ENCODE measurements around the gene SPINK13. TPM values are rescaled to one million over a fixed set of nuclear protein-coding genes. Genes with fewer than 3 reads are reported as not detected.
"Not testable (repeated sequence)": the region's sequence is repeated elsewhere in the genome, so short reads cannot be mapped to it uniquely, and the experiment has no call there.

The SPINK13 gene
- total and polyA plus RNA-seq, 3 donors from 2014 or later, result 0.50 to 3.0 TPM; not detected in 1

DNA sequence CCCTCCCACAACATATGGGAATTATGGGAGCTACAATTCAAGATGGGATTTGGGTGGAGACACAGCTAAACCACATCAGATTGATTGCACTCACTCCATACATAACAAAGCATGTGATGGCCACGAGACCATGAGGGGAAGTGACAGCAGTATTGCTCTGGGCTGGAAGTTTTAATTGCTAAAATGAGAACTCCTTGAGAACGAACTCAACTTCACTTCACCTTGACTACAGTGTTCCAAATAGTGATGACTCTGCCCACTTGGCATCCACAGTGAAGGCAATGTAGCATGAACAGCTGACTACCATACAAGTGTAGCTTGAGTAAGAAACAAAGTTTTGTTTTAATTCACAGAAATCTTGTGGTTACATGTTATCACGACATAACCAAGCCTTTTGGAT lies 42.9 kb downstream of the SPINK13 start:
- Histone ChIP-seq H3K27ac (no peak overlapping the region), H3K36me3 (ENCODE audit: low read depth, missing control alignments) (no peaks in the 10 kb centered on the region), H3K9me3 (no peaks in the 10 kb centered on the region), H3K4me1 (peaks cover 6% of the 10 kb centered on the region), H3K4me3 (no peak overlapping the region), H3K27me3 (no peaks in the 10 kb centered on the region)
- no peak for DNase-seq
- no peak for TF ChIP-seq POLR2A (IDR thresholded peaks at IDR 0.05)
- TF ChIP-seq, protein P1, sequence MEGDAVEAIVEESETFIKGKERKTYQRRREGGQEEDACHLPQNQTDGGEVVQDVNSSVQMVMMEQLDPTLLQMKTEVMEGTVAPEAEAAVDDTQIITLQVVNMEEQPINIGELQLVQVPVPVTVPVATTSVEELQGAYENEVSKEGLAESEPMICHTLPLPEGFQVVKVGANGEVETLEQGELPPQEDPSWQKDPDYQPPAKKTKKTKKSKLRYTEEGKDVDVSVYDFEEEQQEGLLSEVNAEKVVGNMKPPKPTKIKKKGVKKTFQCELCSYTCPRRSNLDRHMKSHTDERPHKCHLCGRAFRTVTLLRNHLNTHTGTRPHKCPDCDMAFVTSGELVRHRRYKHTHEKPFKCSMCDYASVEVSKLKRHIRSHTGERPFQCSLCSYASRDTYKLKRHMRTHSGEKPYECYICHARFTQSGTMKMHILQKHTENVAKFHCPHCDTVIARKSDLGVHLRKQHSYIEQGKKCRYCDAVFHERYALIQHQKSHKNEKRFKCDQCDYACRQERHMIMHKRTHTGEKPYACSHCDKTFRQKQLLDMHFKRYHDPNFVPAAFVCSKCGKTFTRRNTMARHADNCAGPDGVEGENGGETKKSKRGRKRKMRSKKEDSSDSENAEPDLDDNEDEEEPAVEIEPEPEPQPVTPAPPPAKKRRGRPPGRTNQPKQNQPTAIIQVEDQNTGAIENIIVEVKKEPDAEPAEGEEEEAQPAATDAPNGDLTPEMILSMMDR (IDR thresholded peaks at IDR 0.05), result no peak
- 78 to 81% methylated on average over 3 of the region's 3 CpGs for WGBS, 2 donors
- intact Hi-C loops (cut with DNase I; ENCODE audit: low total_unique reads), result no loop called here

DNA sequence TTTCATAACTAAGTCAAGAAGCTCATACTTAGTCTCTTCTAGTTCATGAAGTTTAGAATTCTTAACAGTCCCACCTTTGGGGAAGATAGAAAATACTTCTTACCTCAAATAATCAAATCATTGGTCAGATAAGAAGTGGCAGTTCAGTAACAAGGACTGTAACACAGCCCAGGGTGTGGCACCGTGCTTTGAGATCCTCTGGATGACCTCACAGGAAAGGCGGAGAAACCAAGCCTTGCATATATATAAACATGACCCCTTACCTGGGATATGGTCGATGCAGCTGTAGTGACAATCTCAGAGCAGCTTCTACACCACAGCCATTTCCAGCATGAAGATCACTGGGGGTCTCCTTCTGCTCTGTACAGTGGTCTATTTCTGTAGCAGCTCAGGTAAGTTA lies 43.6 kb downstream of the SPINK13 start, which contains the start of gene SPINK7:
SPINK7 (plus strand) TSS at position 271 of the 400 bp plus-strand sequence; CDS start at position 332, 61 bp downstream.
- no peak for DNase-seq
- H3K27me3 ChIP-seq, result no peaks in the 10 kb centered on the region
- H3K9me3 ChIP-seq, result no peaks in the 10 kb centered on the region
- H3K36me3 ChIP-seq (ENCODE audit: low read depth, missing control alignments), result no peaks in the 10 kb centered on the region
- H3K4me1 ChIP-seq, result peaks cover 6% of the 10 kb centered on the region
- intact Hi-C loops (cut with DNase I; ENCODE audit: low total_unique reads), result no loop called here
- H3K4me3 ChIP-seq, result no peak within 1 kb of the TSS
- H3K27ac ChIP-seq, result no peak within 1 kb of the TSS
- no peak for TF ChIP-seq POLR2A (IDR thresholded peaks at IDR 0.05)
- TF ChIP-seq, protein P1 (IDR thresholded peaks at IDR 0.05), result no peak
- 85 to 86% methylated on average over 3 of the region's 3 CpGs for WGBS, 2 donors

DNA sequence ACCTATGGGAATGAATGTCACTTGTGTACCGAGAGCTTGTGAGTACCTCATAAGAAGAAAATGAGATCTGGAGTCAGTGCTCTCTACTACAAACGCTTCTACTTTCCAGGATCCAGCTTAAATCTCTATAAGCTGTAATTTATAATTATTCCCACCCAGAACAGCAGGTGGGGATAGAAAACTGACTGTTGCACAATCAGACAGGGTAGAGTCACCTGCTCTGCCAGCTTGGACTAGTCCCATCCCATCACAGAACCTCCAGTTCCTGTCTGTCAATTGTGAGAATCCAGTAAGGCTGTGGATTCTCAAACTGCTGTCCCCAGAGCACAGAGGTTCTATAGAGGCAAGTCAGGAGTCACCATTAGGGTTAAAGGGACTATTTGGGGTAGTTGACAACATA lies 45.6 kb downstream of the SPINK13 start:
- TF ChIP-seq, protein P1 (IDR thresholded peaks at IDR 0.05), result no peak
- TF ChIP-seq POLR2A (IDR thresholded peaks at IDR 0.05), result no peak
- no peaks in the 10 kb centered on the region for H3K9me3 ChIP-seq
- WGBS, 2 donors, result 88 to 96% methylated on average over 2 of the region's 2 CpGs
- H3K27me3 ChIP-seq, result no peaks in the 10 kb centered on the region
- H3K4me3 ChIP-seq, result no peak overlapping the region
- no peak overlapping the region for H3K27ac ChIP-seq
- DNase-seq, result no peak
- H3K4me1 ChIP-seq, result peaks cover 6% of the 10 kb centered on the region
- H3K36me3 ChIP-seq (ENCODE audit: low read depth, missing control alignments), result no peaks in the 10 kb centered on the region
- intact Hi-C loops (cut with DNase I; ENCODE audit: low total_unique reads), result no loop called here

DNA sequence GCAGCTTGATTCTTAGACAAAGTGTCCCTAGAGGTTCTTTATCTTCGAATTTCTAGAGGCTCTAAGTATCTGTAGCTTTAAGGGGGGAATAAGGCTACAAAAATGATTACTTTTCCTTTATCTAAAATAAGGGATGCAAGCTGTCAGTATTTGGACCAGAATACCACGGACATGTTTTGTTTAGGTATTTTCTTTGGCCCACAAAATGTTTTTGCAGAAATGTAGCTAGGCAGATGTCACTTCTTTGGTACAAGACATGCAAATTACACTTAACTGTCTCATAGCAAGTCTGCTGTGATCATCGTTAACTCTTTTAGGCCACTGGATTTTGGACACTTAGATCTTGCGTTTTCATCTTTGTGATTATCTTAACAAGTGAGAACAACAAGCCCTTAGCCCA lies 46.1 kb downstream of the SPINK13 start:
- Histone ChIP-seq H3K27me3 (no peaks in the 10 kb centered on the region), H3K9me3 (no peaks in the 10 kb centered on the region), H3K4me3 (no peak overlapping the region), H3K36me3 (ENCODE audit: low read depth, missing control alignments) (no peaks in the 10 kb centered on the region), H3K27ac (no peak overlapping the region), H3K4me1 (peaks cover 6% of the 10 kb centered on the region)
- no peak for DNase-seq
- TF ChIP-seq, protein P1 (IDR thresholded peaks at IDR 0.05), result no peak
- no peak for TF ChIP-seq POLR2A (IDR thresholded peaks at IDR 0.05)
- intact Hi-C loops (cut with DNase I; ENCODE audit: low total_unique reads), result no loop called here
- WGBS, 2 donors, result 42 to 43% methylated on average over 4 of the region's 4 CpGs

DNA sequence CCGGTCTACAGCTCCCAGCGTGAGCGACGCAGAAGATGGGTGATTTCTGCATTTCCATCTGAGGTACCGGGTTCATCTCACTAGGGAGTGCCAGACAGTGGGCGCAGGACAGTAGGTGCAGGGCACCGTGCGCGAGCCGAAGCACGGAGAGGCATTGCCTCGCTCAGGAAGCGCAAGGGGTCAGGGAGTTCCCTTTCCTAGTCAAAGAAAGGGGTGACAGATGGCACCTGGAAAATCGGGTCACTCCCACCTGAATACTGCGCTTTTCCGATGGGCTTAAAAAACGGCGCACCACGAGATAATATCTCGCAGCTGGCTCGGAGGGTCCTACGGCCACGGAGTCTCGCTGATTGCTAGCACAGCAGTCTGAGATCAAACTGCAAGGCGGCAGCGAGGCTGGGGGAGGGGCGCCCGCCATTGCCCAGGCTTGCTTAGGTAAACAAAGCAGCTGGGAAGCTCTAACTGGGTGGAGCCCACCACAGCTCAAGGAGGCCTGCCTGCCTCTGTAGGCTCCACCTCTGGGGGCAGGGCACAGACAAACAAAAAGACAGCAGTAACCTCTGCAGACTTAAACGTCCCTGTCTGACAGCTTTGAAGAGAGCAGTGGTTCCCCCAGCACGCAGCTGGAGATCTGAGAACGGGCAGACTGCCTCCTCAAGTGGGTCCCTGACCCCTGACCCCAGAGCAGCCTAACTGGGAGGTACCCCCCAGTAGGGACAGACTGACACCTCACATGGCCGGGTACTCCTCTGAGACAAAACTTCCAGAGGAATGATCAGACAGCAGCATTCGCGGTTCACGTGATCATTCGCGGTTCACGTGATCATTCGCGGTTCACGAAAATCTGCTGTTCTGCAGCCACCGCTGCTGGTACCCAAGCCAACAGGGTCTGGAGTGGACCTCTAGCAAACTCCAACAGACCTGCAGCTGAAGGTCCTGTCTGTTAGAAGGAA lies 51.7 kb downstream of the SPINK13 start:
- H3K9me3 ChIP-seq; DNase-seq; intact Hi-C loops (cut with DNase I; ENCODE audit: low total_unique reads); H3K27me3 ChIP-seq; H3K4me3 ChIP-seq; H3K27ac ChIP-seq; H3K4me1 ChIP-seq; H3K36me3 ChIP-seq (ENCODE audit: low read depth, missing control alignments): not testable (repeated sequence)
- 59 to 61% methylated on average over 32 to 42 of the region's 42 CpGs for WGBS, 2 donors

Measured in testis (tissue), 3 donors.